Stimulated activated CD8-positive, alpha-beta memory T cell treated with anti-CD3 and anti-CD28 coated beads, Interleukin-7, amount 100 ng/mL, for 4 hours (primary cell): Measurements from ENCODE around the gene HS6ST3.
"Not testable (repeated sequence)": the region's sequence is repeated elsewhere in the genome, so short reads cannot be mapped to it uniquely, and the experiment has no call there.

Experiments used
- DNase-seq, 2 donors: peaks; one replicate each; pipeline ENCODE4 v3.0.0-alpha.2; 2020; ENCODE audit warnings: low read depth in 2 of 2

The HS6ST3 gene

DNA sequence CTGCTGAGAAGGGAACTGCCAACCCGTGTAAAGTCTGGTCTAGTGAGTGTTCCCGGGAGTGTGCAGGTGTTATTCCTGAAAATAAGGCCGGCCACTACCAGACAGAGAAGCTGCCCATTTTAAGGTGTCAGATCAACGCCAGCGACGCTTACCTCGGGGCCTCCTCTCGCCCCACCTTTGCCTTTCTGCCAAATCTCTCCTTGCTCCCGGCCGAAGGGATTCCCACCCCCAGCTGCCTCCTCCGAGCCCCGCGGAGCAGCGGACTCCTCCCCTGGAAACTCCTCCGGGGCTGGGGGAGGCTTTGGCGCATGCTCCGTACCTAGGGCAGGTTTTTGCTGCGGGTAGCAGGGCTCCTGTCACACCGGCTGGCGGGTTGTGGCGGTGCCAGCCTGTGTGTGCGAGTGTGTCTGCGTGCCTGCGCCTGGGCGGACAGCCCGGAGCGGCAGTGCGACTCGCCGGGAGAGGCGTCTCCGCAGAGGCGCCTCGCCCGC is at the start of gene HS6ST3:
Gene HS6ST3 (plus strand): TSS at position 359 of the 491 bp plus-strand sequence.
- DNase-seq, result no peak

DNA sequence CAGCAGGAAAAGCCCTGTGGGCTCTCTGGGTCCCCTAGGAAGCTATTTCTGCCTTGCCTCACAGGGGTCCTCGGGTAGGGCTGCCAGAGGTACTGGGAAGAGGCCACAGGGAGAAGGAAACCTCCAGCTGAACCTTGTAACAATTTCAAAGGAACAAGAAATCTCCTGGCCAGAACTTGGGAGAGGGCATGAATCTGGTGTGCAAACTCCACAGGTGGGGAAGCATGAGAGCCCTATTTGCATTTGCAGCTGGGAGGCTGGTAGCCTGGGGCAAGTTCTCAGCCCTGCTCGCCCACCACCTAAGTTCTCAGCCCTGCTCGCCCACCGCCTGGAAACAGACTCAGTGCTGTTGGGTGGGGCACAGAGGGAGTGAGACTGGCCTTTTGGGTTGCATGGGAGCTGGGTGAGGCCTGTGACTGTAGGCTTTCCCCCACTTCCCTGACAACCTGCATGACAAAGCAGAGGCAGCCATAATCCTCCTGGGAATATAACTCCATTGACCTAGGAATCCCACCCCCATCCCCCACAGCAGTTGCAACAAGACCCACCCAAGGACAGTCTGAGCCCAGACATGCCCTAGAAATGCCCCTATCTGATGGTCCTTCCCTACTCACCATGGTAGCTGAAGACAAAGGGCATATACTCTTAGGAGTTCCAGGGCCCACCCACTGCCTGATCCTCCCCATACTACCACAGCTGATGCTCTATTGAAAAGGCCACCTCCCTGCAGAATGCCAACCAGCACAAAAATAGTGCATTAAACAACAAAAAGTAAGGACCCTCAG is 48.4 kb upstream of the HS6ST3 start:
- no peak for DNase-seq

DNA sequence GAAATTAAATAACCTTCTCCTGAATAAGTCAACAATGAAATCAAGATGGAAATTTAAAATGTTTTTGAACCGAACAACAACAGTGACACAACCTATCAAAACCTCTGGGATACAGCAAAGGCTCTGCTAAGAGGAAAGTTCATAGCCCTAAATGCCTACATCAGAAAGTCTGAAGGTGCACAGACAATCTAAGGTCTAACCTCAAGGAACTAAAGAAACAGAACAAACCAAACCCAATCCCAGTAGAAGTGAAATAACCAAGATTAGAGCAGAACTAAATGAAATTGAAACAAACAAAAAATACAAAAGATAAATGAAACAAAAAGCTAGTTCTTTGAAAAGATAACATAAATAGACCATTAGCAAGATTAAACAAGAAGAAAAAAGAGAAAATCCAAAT is 45.7 kb upstream of the HS6ST3 start:
- DNase-seq, result no peak

DNA sequence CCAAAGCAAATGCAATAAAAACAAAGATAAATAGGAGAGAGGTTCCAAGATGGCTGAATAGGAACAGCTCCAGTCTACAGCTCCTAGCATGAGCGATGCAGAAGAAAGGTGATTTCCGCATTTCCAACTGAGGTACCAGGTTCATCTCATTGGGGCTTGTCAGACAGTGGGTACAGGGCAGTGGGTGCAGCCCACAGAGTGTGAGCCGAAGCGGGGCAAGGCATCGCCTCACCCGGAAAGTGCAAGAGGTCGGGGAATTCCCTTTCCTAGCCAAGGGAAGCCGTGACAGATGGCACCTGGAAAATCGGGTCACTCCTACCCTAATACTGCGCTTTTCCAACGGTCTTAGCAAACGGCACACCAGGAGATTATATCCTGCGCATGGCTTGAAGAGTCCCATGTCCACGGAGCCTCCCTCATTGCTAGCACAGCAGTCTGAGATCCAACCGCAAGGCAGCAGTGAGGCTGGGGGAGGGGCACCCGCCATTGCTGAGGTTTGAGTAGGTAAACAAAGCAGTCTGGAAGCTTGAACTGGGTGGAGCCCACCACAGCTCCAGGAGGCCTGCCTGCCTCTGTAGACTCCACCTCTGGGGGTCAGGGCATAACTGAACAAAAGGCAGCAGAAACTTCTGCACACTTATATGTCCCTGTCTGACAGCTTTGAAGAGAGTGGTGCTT is 43.3 kb upstream of the HS6ST3 start:
- DNase-seq, result not testable (repeated sequence)

DNA sequence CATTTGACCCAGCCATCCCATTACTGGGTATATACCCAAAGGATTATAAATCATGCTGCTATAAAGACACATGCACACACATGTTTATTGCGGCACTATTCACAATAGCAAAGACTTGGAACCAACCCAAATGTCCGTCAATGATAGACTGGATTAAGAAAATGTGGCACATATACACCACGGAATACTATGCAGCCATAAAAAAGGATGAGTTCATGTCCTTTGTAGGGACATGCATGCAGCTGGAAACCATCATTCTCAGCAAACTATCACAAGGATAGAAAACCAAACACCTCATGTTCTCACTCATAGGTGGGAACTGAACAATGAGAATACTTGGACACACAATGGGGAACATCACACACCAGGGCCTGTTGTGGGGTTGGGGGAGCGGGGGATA is 39.0 kb upstream of the HS6ST3 start:
- not testable (repeated sequence) for DNase-seq

DNA sequence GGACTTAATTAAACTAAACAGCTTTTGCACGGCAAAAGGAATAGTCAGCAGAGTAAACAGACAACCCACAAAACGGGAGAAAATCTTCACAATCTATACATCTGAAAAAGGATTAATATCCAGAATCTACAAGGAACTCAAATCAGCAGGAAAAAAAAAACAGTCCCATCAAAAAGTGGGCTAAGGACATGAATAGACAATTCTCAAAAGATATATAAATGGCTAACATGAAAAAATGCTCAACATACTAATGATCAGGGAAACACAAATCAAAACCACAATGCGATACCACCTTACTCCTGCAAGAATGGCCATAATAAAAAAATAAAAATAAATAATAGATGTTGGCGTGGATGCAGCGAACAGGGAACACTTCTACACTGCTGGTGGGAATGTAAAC is 38.4 kb upstream of the HS6ST3 start:
- DNase-seq, result not testable (repeated sequence)

DNA sequence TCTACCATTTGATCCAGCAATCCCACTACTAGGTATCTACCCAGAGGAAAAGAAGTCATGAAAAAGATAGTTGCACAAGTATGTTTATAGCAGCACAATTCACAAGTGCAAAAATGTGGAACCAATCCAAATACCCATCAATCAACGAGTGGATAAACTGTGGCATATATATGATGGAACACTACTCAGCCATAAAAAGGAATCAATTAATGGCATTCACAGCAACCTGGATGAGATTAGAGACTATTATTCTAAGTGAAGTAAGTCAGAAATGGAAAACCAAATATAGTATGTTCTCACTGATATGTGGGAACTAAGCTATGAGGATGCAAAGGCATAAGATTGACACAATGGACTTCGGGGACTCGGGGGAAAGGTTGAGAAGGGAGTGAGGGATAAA is 38.0 kb upstream of the HS6ST3 start:
- DNase-seq, result not testable (repeated sequence)

DNA sequence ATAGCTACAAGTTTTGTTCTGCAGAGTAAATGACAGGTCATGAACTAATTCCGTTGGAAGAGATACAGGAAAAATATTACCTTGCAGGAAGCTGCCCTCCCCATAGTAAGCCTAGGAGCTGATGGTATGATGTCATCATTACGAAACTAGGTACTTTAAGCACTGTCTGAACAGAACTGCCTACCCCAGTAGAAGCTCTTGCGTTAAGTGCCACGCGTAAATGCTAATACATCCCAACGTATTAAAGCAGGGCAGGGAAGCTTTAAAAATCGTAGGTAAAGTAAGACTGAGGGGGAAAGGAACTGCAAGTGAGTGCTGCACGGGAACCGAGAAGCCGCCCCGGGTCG is 37.3 kb upstream of the HS6ST3 start:
- no peak for DNase-seq

DNA sequence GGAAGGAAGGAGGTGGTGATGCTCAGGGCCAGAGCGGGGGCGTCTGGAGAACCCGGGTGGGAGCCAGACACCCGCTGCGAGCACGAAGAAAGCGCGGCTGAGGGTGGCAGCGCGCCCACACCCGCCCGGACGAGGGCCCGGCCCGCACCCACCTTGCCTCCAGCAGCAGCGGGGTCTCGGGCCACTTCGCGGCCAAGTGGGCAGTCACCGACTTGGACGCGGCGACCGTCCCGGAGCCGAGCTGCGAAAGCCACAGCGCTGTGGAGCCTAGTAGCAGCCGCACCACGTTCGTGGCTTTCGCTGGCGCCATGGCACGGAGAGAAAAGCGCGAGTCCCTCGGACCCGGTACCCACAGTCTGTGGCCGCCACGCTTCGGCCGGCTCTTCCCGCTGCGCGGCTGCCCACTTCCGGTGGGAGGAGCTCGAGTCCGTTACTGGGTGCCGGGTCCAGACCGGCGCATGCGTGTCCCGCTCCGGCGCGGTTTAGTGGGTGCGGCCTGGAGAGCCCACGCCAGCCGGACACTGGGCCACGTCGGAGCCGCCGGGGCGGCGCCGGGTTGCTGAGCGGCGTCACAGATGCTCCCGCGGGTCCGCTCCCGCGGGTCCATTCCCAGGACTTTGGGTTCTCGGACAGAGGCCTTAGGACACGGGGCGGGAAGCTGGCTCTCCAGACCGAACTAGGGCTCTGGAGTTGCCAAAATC is 36.8 kb upstream of the HS6ST3 start, which contains the start of gene UGGT2:
Gene UGGT2 (minus strand): TSS at position 399 of the 701 bp plus-strand sequence. CDS start 89 bp downstream, at position 310.
- DNase-seq, result no peak

DNA sequence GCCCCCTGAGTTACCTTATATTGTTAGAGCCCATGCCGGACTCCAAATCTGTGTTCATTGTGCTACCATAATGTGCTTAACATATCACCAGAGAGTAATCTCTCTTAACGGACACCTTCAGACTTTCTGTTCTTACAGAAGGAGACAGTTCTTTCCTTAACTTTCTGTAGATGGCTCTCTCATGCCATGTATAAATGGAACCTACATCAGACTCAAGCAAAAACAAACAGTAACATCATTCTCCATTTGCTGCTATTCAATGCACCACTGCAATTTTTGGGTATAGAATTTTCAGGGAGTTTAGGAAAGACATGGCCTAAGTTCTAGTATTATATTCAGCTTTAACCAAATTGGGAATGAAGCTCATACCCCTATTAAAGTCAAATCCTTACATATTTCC is 24.1 kb upstream of the HS6ST3 start:
- DNase-seq, result no peak

DNA sequence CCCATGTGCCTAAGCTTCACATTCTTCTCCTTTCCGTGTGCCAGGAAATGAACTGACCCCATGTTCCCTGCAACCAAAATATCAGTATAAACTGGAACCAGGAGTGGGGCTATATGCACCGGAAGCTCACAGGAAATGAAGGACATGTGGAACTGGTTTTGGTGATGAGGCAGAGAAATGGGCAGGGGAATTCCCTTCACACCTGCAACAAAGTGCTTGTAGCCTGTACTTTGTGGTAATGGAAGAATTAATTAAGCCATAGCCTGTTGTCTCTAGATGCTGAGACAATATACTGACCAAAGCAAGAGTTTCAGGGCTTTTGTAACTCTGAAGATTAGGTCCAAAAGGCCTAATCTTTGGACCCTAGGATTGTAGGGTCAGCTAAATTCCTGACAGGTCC is 21.2 kb upstream of the HS6ST3 start:
- DNase-seq, result no peak

DNA sequence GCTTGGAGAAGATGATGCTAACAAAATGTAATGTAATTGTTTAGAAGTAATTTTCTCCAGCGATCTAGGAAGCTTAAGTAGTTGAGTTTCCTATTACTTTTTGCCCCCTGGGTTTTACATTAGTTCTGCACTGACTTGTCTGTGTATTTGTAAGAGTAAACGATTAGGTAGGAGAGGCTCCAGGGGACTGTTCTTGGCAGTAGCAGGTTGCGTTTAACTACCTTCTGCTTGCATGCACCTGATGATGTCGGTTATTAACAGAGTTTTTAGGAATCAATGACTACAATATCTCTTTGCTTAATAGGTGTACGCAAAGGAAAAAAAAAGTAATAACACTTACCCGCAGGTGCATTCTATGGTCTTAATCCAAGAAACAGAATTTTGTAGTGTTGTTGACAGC is 18.4 kb upstream of the HS6ST3 start:
- DNase-seq, result no peak

DNA sequence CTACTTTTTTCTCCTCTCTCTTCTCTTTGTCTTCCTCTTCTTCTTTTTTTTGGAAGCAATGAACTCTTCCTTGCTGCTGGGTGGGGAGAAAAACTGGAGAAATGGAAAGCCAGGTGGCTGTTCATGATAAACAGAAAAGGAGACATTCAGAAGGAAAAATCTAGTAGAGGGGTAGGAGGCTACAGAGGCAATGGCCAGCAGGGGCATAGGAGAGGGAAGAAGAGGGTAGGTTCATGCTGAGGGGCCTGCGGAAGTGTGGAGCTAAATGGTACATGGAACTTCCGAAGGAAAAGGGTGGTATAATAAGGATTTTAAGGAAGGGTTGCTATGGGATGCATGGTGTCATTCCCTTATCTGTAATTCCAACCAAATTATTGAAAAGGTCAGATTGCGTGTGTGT is 17.5 kb upstream of the HS6ST3 start:
- no peak for DNase-seq

DNA sequence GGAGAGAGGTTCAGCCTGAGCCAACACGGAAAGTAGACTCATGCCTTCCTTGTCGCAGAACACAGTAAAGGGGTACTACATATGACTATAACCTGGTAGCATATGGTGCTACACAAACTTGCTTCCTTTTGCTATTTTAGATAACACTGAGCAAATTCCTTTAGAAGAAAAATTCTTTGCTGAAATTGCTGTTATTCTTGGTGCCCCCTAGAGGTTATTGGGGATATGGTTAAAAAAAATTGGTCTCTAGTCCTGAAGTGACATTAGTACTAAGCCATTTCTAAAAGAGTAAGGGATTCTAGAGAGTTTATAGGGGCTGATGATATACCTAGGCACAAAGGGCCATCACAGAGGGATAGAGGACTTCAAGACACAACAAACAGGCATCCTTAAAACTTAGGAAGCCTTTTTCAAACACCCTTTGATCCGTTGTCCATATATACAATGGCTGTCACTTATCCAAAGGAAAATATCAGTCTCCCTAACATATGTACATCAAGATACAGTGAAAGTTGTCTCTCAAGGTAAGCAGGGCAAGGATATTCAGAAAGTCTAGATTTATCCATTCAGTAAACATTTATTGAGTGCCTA is 13.9 kb upstream of the HS6ST3 start:
- DNase-seq, result no peak

DNA sequence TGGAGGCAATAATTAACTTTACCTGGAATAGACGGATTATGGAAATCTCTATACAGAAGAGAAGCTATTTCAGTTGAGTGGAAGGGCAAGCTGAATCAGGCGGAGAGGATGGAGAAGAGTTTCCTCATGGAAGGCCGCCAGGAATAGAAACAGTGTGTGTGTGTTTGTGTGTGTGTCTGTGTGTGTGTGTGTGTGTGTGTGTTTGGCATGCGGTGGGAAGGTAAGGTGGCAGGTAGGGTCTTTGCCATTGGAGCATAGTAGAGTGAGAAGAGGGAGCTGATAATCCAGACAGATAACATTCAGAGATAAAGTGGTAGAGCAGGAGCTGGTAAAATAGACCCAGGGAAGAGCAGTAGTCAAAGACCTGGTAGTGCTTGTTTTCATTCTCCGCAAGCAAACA is 9.2 kb upstream of the HS6ST3 start:
- no peak for DNase-seq

DNA sequence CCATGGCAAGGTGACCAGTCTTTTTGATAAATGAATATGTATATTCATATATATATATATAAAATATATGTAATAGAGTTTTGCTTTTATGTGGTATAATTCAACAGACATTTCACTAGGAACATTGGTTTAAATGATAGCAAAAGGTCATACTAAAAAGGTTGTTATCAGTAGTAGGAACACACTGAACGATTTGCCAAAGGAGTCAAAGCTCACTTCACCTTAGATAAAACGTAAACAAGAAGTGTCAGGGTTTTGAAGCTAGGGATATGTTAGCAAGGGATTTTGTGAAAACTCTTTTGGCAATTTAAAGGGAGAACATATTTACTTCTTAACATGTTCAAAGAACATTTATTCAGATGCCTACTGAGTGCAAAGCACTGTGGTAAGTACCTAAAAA is 8.0 kb upstream of the HS6ST3 start:
- DNase-seq, result no peak

DNA sequence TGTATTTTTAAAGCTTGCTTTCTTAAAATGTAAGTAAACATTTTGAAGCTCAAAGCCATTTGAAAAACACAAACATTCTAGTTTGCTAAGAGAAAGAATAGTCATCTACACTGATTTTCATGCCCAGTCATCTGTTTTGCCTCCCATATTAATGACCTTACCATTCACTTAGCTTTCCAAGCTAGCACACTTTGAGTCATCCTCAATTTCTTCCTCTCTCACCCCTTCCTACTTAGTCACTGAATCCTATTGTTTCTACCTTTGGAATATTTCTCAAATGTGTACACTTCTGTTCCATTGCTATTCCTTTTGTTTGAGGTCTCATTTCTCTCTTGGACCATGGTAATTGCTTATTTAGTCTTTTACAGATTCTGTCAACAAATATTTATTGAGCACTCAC is 7.3 kb upstream of the HS6ST3 start:
- DNase-seq, result no peak

DNA sequence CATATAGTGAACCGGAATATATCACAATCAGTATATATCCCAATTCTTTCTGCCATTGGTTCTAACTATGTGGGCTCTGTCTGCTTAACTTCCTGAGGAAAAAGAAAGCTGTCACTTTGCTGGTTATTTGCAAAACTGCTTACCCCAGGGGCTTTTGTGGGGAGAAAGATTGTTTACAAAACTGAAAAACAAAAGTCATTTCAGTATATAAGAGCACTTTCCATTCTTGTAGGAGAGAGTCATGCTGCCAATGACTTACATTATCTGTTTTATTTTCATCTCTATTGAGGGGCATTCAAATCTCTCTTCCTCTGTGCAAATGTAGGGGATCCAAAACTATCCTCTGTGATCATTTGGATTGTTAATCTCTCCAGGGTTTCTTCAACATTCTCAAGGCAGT is 3.2 kb upstream of the HS6ST3 start:
- DNase-seq, result no peak

DNA sequence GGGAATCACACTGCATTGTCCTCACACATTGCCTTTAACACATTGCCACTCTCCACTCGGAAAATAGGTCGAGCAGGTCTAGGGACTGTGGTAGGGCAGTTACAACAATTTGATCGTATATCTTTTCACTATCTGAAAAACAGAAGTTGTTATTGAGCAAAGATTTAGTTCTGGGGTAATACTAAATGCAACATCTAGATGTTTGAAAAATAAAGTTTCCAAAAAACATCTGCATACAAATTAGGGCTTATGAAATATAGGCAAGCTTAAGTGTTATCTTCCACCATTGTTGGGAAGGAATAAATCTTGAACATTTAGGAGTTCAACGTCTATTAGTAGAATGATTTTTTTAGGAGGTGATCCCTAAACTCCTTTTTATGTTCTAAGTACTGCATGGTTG is 768 bp upstream of the HS6ST3 start:
- no peak for DNase-seq

DNA sequence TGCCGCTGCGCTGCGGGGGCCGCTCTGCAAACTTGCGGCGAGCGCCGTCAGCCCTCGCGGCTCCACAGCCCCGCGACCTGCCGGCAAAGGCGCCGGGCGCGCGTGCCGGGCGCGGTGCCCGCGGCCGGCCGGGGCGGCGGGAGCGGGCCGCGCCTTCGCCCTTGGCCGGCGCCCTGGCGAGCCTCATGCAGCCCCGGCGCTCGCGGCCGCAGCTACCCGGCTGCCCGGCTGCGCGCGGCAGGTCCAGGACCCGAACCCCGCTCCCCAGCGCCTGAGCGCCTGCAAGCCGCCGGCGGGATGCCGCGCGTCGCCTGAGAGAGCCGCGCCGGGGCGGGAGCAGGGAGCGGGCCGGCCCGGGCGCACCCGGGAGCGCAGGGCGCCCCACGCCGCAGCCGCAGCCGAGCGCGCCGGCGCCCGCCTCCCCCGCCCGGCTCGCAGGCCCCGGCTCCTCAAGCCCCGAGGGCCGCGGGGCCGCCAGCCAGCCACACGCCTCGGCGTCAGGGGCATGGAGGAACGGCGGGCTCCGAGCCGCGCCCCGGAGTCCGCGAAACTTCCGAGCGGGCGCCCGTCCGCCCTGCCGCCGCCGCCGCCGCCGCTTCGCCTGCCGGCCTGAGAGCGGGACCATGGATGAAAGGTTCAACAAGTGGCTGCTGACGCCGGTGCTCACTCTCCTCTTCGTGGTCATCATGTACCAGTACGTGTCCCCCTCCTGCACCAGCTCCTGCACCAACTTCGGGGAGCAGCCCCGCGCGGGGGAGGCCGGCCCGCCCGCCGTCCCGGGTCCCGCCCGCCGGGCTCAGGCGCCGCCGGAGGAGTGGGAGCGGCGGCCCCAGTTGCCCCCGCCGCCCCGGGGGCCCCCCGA is 564 bp downstream of the HS6ST3 start:
- no peak for DNase-seq
